WERI-Rb-1 (cell line): ENCODE data around the gene LZTFL1.

ENCODE experiments used
- DNase-seq: peaks from one replicate; pipeline ENCODE4 v3.0.0-alpha.2; 2020
- H3K27ac ChIP-seq: fragments of 250-450 bp; sonication (Bioruptor Pico); 2 replicates; pipeline ENCODE4 v1.5.1; 2020; ENCODE audit warnings: mild to moderate bottlenecking, moderate library complexity
- H3K27me3 ChIP-seq: fragments of 250-450 bp; sonication (Bioruptor Pico); 2 replicates; pipeline ENCODE4 v1.5.1; 2021; ENCODE audit warnings: mild to moderate bottlenecking, low read depth, moderate library complexity; ENCODE audit not compliant: insufficient read depth, severe bottlenecking
- H3K36me3 ChIP-seq: fragments of 250-450 bp; sonication (Bioruptor Pico); 2 replicates; pipeline ENCODE4 v1.5.1; 2020; ENCODE audit warnings: mild to moderate bottlenecking, moderate library complexity
- H3K4me3 ChIP-seq: 2 replicates; pipeline ENCODE4 v1.5.1; 2011; ENCODE audit warnings: low read depth, mild to moderate bottlenecking, control low read depth, low read length
- H3K9me3 ChIP-seq: fragments of 250-450 bp; sonication (Bioruptor Pico); 2 replicates; pipeline ENCODE4 v1.5.1; 2021; ENCODE audit warnings: mild to moderate bottlenecking, moderate library complexity; ENCODE audit not compliant: severe bottlenecking
- CTCF ChIP-seq: IDR thresholded peaks from 2 replicates; pipeline ENCODE4 v1.5.1; 2011; ENCODE audit warnings: low read depth, mild to moderate bottlenecking, control low read depth, inconsistent platforms, low read length

LZTFL1 gene

GRCh38 chr3:45795882-45796765 lies 45.8 kb downstream of the LZTFL1 start, which contains the start of gene SLC6A20:
SLC6A20 (minus strand) TSS chr3:45796536; CDS start chr3:45796419, 117 bp downstream.
- H3K36me3 ChIP-seq, result no peaks in the 10 kb centered on the region
- no peak for TF ChIP-seq CTCF
- no peak for DNase-seq
- H3K27ac ChIP-seq, result no peak within 1 kb of the TSS
- H3K9me3 ChIP-seq, result no peaks in the 10 kb centered on the region
- H3K27me3 ChIP-seq, result peaks cover 36% of the 10 kb centered on the region
- H3K4me3 ChIP-seq, result no peak within 1 kb of the TSS; the same call in 1 of the 2 replicates

GRCh38 chr3:45795509-45795881 lies 46.4 kb downstream of the LZTFL1 start:
- no peaks in the 10 kb centered on the region for H3K36me3 ChIP-seq
- DNase-seq, result no peak
- H3K9me3 ChIP-seq, result no peaks in the 10 kb centered on the region
- H3K27ac ChIP-seq, result no peak overlapping the region
- no peak for TF ChIP-seq CTCF
- H3K4me3 ChIP-seq, result no peak overlapping the region
- H3K27me3 ChIP-seq, result peaks cover 36% of the 10 kb centered on the region

GRCh38 chr3:45794660-45795059 lies 47.3 kb downstream of the LZTFL1 start:
- no peak for DNase-seq
- Histone ChIP-seq H3K27ac (no peak overlapping the region), H3K9me3 (peaks cover 3% of the 10 kb centered on the region), H3K4me3 (no peak overlapping the region), H3K27me3 (peaks cover 36% of the 10 kb centered on the region), H3K36me3 (no peaks in the 10 kb centered on the region)
- TF ChIP-seq CTCF, result no peak

- DNase-seq, result no peak
- no peaks in the 10 kb centered on the region for H3K36me3 ChIP-seq
- peaks cover 36% of the 10 kb centered on the region for H3K27me3 ChIP-seq
- peaks cover 4% of the 10 kb centered on the region for H3K9me3 ChIP-seq
- TF ChIP-seq CTCF, result no peak
- H3K4me3 ChIP-seq, result no peak overlapping the region
- no peak overlapping the region for H3K27ac ChIP-seq
Measured at GRCh38 chr3:45794177-45794560, 47.8 kb downstream of the LZTFL1 start.

GRCh38 chr3:45793482-45794176 lies 48.3 kb downstream of the LZTFL1 start:
- peaks cover 36% of the 10 kb centered on the region for H3K27me3 ChIP-seq
- TF ChIP-seq CTCF, result no peak

More at GRCh38 chr3:45793482-45794176, 48.3 kb downstream of the LZTFL1 start:
- no peak for DNase-seq
- no peaks in the 10 kb centered on the region for H3K36me3 ChIP-seq
- H3K4me3 ChIP-seq, result no peak overlapping the region
- H3K27ac ChIP-seq, result no peak overlapping the region
- peaks cover 4% of the 10 kb centered on the region for H3K9me3 ChIP-seq
